Pancreas (tissue), 10 donors: Measurements from ENCODE around the gene ARTN. TPM values are rescaled to one million over a fixed set of nuclear protein-coding genes. Genes with fewer than 3 reads are reported as not detected.

Experiments used
- ATAC-seq, 4 donors: fragments of 200-7000 bp; cut with Tn5 transposase; one replicate each; pipeline versions ENCODE4 v1.8.0 to v1.9.1; 2020; ENCODE audit warnings: mild to moderate bottlenecking in 4 of 4, moderate library complexity in 4 of 4
- DNase-seq, 6 donors: peaks; one replicate each; pipeline ENCODE4 v3.0.0-alpha.2; 2020
- FAIRE-seq: peaks from 2 replicates; lab custom pipeline; 2012; peaks lifted over from hg19 to GRCh38; lab: Jason Lieb, UNC
- H3K27ac ChIP-seq, 4 donors: fragments of 200-600 bp; sonication (generic); 1 replicate in 3 of 4; 2 replicates in 1 of 4; pipeline versions ENCODE4 v1.5.0 to v1.8.0; 2020
- H3K27me3 ChIP-seq, 4 donors: fragments of 200-600 bp; one replicate each; pipeline ENCODE4 v1.8.0; 2021
- H3K36me3 ChIP-seq, 3 donors: fragments of 200-600 bp; sonication (generic) in 1 of 3; one replicate each; pipeline versions ENCODE4 v1.5.0 to v1.8.0; 2020 to 2021
- H3K4me1 ChIP-seq, 3 donors: fragments of 200-600 bp; one replicate each; pipeline ENCODE4 v1.8.0; 2021
- H3K4me3 ChIP-seq, 4 donors: fragments of 200-600 bp; sonication (generic) in 2 of 4; one replicate each; pipeline versions ENCODE4 v1.5.0 to v1.8.0; 2020 to 2021
- H3K9me3 ChIP-seq, 4 donors: fragments of 200-600 bp; one replicate each; pipeline ENCODE4 v1.8.0; 2021
- WGBS, 2 donors: extraction: QIAGEN DNeasy Blood & Tissue Kit; methylation state at CpG; one replicate each; pipeline ENCODE4 v1.1.7; 2013; 5-methylcytosine and 5-hydroxymethylcytosine counted together
- intact Hi-C, 3 donors: fragments of 100-400 bp; cut with DNase I; formaldehyde crosslinking; loops; one replicate each; pipeline versions ENCODE4 v1.11.1 to v1.14.2; 2022
- polyA plus RNA-seq, 2 donors: library from polyadenylated mRNA; stranded (reverse); fragments of 200-250 nt; gene quantifications; one replicate each; pipeline ENCODE4 v1.2.3, GENCODE V29; 2013
- total RNA-seq, 6 donors: library from RNA; stranded (reverse); fragmentation: NEBNext Ultra II Directional in 4 of 6; extraction: Animal tissue kit (Norgen Biotek cat#: 25700) in 4 of 6; gene quantifications; one replicate each; pipeline versions ENCODE4 v1.2.1 to v1.2.4, GENCODE V29; 2021 to 2023
- TF ChIP-seq, protein P1 (sequence below), 4 donors: fragments of 200-600 bp; sonication (generic) in 3 of 4; IDR thresholded peaks; one replicate each; pipeline versions ENCODE4 v1.5.0 to v1.8.0; 2021; ENCODE audit warnings: antibody characterized with exemption in 4 of 4
- donor health status: healthy with polysubstance abuse.
- donor health status: DM: no; HTN: no; CAD: no; lungs with moderate emphysema.
- donor health status: DM: no; HTN: no; CAD: no.
- donor health status: control.
- donor health status: control.
- donor health status: Bipolar disorder and iron deficiency.
- donor health status: DM: yes; HTN: yes; CAD: no.
- donor health status: DM: no; HTN: no; CAD: no.
- donor health status: DM: no; HTN: no; CAD: no.
- donor health status: DM: yes; HTN: yes; CAD: no.

The ARTN gene
- total and polyA plus RNA-seq, 8 donors: 0.87 to 3.2 (median 1.2) TPM

GRCh38 chr1:43910343-43910742 lies 23.3 kb upstream of the ARTN start:
- TF ChIP-seq, protein P1, sequence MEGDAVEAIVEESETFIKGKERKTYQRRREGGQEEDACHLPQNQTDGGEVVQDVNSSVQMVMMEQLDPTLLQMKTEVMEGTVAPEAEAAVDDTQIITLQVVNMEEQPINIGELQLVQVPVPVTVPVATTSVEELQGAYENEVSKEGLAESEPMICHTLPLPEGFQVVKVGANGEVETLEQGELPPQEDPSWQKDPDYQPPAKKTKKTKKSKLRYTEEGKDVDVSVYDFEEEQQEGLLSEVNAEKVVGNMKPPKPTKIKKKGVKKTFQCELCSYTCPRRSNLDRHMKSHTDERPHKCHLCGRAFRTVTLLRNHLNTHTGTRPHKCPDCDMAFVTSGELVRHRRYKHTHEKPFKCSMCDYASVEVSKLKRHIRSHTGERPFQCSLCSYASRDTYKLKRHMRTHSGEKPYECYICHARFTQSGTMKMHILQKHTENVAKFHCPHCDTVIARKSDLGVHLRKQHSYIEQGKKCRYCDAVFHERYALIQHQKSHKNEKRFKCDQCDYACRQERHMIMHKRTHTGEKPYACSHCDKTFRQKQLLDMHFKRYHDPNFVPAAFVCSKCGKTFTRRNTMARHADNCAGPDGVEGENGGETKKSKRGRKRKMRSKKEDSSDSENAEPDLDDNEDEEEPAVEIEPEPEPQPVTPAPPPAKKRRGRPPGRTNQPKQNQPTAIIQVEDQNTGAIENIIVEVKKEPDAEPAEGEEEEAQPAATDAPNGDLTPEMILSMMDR (IDR thresholded peaks at IDR 0.05): no peak
- Histone ChIP-seq H3K36me3 (no peaks in the 10 kb centered on the region), H3K27ac (no peak overlapping the region), H3K27me3 (no peaks in the 10 kb centered on the region), H3K9me3 (no peaks in the 10 kb centered on the region), H3K4me1 (no peaks in the 10 kb centered on the region), H3K4me3 (no peak overlapping the region)
- ATAC-seq (no peak), FAIRE-seq (no peak), DNase-seq (no peak)
- 84 to 88% methylated on average over 1 of the region's 1 CpG for WGBS, 2 donors
- intact Hi-C loops: no loop called here

- no peak for ATAC-seq
- no peak for FAIRE-seq
- TF ChIP-seq, protein P1 (IDR thresholded peaks at IDR 0.05): no peak
- WGBS, 2 donors: 59 to 83% methylated on average over 2 of the region's 2 CpGs
- H3K4me3 ChIP-seq: no peak overlapping the region
- no peaks in the 10 kb centered on the region for H3K27me3 ChIP-seq
- intact Hi-C loops: no loop called here
- H3K27ac ChIP-seq: no peak overlapping the region
- H3K9me3 ChIP-seq: no peaks in the 10 kb centered on the region
- no peaks in the 10 kb centered on the region for H3K36me3 ChIP-seq
- no peak for DNase-seq
- H3K4me1 ChIP-seq: no peaks in the 10 kb centered on the region
These were observed 21.0 kb upstream of the ARTN start for GRCh38 chr1:43912607-43913006.

DNA sequence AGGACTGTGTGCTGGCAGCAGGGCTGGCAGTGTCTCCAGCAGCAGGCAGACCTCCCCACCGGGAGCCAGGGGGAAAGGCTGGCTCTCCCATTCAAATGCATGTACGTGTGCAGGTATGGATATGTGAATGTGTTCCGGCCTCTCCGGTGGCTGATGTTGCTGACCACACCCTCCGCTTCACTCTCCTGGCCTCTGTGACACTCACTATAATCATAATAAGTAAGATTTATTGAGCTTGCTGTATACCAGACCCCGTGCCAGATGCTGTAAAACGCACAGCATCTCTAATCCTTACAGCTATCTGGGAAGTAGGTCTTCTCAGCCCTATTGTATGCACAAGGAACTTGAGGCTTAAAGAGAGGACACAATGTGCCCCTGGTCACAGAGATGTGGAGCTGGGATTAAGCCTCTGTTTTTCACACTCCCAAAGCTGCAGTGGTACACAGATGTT lies 20.5 kb upstream of the ARTN start:
- H3K4me3 ChIP-seq: no peak overlapping the region
- H3K36me3 ChIP-seq: no peaks in the 10 kb centered on the region
- no peak overlapping the region for H3K27ac ChIP-seq
- H3K4me1 ChIP-seq: no peaks in the 10 kb centered on the region
- ATAC-seq (no peak), FAIRE-seq (no peak), DNase-seq (no peak)
- H3K9me3 ChIP-seq: no peaks in the 10 kb centered on the region
- TF ChIP-seq, protein P1 (IDR thresholded peaks at IDR 0.05): no peak
- no peaks in the 10 kb centered on the region for H3K27me3 ChIP-seq
- intact Hi-C loops: no loop called here
- 89 to 96% methylated on average over 7 of the region's 7 CpGs for WGBS, 2 donors

- Histone ChIP-seq H3K9me3 (no peaks in the 10 kb centered on the region), H3K27ac (no peak overlapping the region), H3K4me1 (no peaks in the 10 kb centered on the region), H3K27me3 (no peaks in the 10 kb centered on the region), H3K36me3 (no peaks in the 10 kb centered on the region), H3K4me3 (no peak overlapping the region)
- no peak for ATAC-seq
- no peak for FAIRE-seq
- WGBS, 2 donors: 81 to 86% methylated on average over 18 of the region's 18 CpGs
- no peak for DNase-seq
- intact Hi-C loops: no loop called here
- TF ChIP-seq, protein P1 (IDR thresholded peaks at IDR 0.05): no peak
These were observed 19.8 kb upstream of the ARTN start for GRCh38 chr1:43913666-43914360.
